ENCODE measurements around the gene SOX9.

DNA sequence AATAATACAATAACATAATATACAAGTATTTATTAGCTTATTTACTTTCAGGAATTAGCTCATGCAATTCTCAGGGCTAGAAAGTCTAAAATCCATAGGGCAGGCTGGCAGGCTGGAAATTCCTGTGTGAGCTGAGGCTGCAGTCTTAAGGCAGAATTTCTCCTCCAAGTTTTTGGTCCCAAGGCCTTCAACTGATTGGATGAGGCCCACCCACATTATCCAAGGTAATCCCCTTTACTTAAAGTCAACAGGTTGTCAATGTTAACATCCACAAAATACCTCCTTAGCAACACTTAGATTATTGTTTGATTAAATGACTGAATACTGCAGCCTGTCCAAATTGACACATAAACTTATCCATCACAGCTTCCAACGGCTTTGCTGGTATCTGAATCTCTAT, 32.9 kb upstream of the SOX9 start:
- no peak for TF ChIP-seq SMAD3 (CRISPR knock-in tag; conservative IDR thresholded peaks at IDR 0.05)
- TF ChIP-seq POLR2AphosphoS5 (IDR thresholded peaks at IDR 0.05; ENCODE audit: control insufficient read depth, insufficient read depth, low read depth, low read length), result no peak

Data from K562 (cell line).